IPS DF 6.9 (cell line): Measurements from ENCODE around the gene NR2C2.

Experiments used
- DNase-seq: peaks from one replicate; pipeline ENCODE4 v3.0.0-alpha.2; 2013; ENCODE audit warnings: low read depth, low spot score
- H3K27ac ChIP-seq: one replicate; pipeline ENCODE4 v1.5.1; 2013; ENCODE audit warnings: low read length, control low read depth
- H3K27me3 ChIP-seq: 2 replicates; pipeline ENCODE4 v1.6.1; 2013; ENCODE audit warnings: mild to moderate bottlenecking, low read length; ENCODE audit not compliant: control insufficient read depth, insufficient read depth
- H3K36me3 ChIP-seq: 2 replicates; pipeline ENCODE4 v1.6.1; 2013; ENCODE audit warnings: low read length; ENCODE audit not compliant: control insufficient read depth, insufficient read depth
- H3K4me1 ChIP-seq: 2 replicates; pipeline ENCODE4 v1.6.1; 2013; ENCODE audit warnings: low read length; ENCODE audit not compliant: control insufficient read depth, insufficient read depth
- H3K4me3 ChIP-seq: 2 replicates; pipeline ENCODE4 v1.5.1; 2013; ENCODE audit warnings: mild to moderate bottlenecking, low read length
- H3K9me3 ChIP-seq: 2 replicates; pipeline ENCODE4 v1.6.1; 2013; ENCODE audit warnings: low read length, inconsistent platforms; ENCODE audit not compliant: control insufficient read depth, insufficient read depth
- WGBS: extraction: QIAGEN DNeasy Blood & Tissue Kit; methylation state at CpG from one replicate; pipeline ENCODE4 v1.1.7; 2013; ENCODE audit warnings: mixed read lengths, missing lambda C conversion rate; ENCODE audit not compliant: insufficient read length, insufficient coverage; 5-methylcytosine and 5-hydroxymethylcytosine counted together

Gene NR2C2

GRCh38 chr3:14957925-14958324 is 10.5 kb downstream of the NR2C2 start:
- Histone ChIP-seq H3K9me3 (no peaks in the 10 kb centered on the region), H3K27ac (no peak overlapping the region), H3K4me1 (no peaks in the 10 kb centered on the region), H3K27me3 (no peaks in the 10 kb centered on the region), H3K36me3 (no peaks in the 10 kb centered on the region), H3K4me3 (no peak overlapping the region)
- no peak for DNase-seq
- WGBS, result no CpG with 5 or more reads among the region's 1 CpG

DNA sequence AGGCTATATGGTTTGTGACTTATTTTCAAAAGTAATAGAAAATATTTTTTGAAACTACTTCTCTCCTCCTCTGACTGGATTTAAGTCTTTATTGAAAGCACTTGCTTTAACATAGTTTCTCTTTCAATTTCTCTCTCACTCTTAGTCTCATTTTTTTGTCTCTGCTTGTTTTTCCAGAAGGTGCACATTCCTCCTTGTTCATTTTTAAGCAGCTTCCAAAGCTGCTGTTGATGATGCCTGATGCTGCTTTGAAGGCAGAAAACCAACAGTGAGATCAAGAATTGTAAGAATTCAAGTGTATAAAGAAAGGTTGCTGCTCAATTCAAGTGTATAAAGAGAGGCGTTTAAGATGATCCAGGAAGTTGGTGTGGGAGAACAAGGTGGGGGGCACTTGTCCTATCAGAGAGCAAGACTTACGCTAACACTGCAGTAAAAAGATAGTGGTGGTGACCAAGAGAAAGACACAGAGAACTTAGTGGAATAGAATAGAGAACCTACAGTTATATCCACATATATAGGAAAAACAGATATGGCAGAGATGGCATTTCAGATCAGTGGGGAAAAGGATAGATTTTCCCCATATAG is 12.1 kb downstream of the NR2C2 start:
- Histone ChIP-seq H3K27ac (no peak overlapping the region), H3K27me3 (no peaks in the 10 kb centered on the region), H3K4me3 (no peak overlapping the region), H3K36me3 (no peaks in the 10 kb centered on the region), H3K9me3 (no peaks in the 10 kb centered on the region), H3K4me1 (no peaks in the 10 kb centered on the region)
- DNase-seq, result no peak
- WGBS, result no CpG with 5 or more reads among the region's 2 CpGs

GRCh38 chr3:14962762-14963161 is 15.4 kb downstream of the NR2C2 start:
- Histone ChIP-seq H3K4me1 (no peaks in the 10 kb centered on the region), H3K27ac (no peak overlapping the region), H3K27me3 (no peaks in the 10 kb centered on the region), H3K4me3 (no peak overlapping the region), H3K9me3 (no peaks in the 10 kb centered on the region), H3K36me3 (no peaks in the 10 kb centered on the region)
- WGBS, result no CpG with 5 or more reads among the region's 5 CpGs
- no peak for DNase-seq

DNA sequence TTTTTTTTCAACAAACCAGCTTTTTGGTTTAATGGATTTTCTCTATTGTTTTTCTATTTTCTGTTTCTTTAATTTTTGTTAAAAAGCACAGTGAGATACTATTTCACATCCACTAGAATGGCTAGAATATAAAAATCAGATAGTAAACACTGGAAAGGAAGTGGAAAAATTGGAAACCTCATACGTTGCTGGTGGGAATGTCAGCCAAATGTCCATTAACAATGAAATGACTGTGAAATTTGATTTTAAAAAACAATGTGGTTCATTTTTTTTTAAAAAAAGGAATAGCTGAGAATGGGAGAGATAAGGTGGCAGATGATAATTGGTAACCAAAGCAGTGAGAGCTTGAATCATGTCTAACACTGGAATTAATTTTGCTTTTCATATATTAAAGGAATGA is 19.9 kb downstream of the NR2C2 start:
- DNase-seq, result no peak
- Histone ChIP-seq H3K4me3 (no peak overlapping the region), H3K9me3 (no peaks in the 10 kb centered on the region), H3K4me1 (no peaks in the 10 kb centered on the region), H3K27me3 (no peaks in the 10 kb centered on the region), H3K36me3 (no peaks in the 10 kb centered on the region), H3K27ac (no peak overlapping the region)
- no CpG with 5 or more reads among the region's 1 CpG for WGBS

GRCh38 chr3:14969671-14970070 is 22.3 kb downstream of the NR2C2 start:
- Histone ChIP-seq H3K36me3 (no peaks in the 10 kb centered on the region), H3K9me3 (no peaks in the 10 kb centered on the region), H3K4me3 (no peak overlapping the region), H3K27ac (no peak overlapping the region), H3K27me3 (no peaks in the 10 kb centered on the region), H3K4me1 (no peaks in the 10 kb centered on the region)
- no CpG with 5 or more reads among the region's 1 CpG for WGBS
- no peak for DNase-seq

- no peaks in the 10 kb centered on the region for H3K4me1 ChIP-seq
- H3K27me3 ChIP-seq, result no peaks in the 10 kb centered on the region
- no peak overlapping the region for H3K4me3 ChIP-seq
- no peaks in the 10 kb centered on the region for H3K9me3 ChIP-seq
- no peak overlapping the region for H3K27ac ChIP-seq
- no peaks in the 10 kb centered on the region for H3K36me3 ChIP-seq
- WGBS, result no CpG with 5 or more reads among the region's 1 CpG
- DNase-seq, result no peak
These were observed 28.9 kb downstream of the NR2C2 start for GRCh38 chr3:14976317-14976716.

DNA sequence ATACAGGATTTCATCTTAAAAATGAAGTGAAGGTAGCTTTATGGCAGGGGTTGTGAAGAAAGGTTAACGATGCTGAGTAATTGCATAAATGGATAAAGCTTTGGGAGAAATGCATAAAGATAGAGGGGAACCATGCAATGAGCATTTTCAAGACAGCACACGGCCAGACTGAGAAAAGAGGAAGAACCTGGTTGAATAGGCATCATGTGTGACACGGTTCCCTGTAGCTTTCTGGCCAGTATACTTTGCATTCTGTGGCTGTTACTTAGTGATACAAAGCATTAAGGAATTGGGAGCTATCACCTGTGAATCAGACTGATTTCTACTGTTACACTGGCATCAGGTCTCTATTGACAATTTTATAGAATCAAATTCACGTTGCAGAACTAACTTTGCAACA is 33.3 kb downstream of the NR2C2 start:
- Histone ChIP-seq H3K9me3 (no peaks in the 10 kb centered on the region), H3K36me3 (no peaks in the 10 kb centered on the region), H3K4me3 (no peak overlapping the region), H3K4me1 (no peaks in the 10 kb centered on the region), H3K27me3 (no peaks in the 10 kb centered on the region), H3K27ac (no peak overlapping the region)
- no peak for DNase-seq
- WGBS, result no CpG with 5 or more reads among the region's 4 CpGs

- no CpG with 5 or more reads among the region's 3 CpGs for WGBS
These were observed 37.3 kb downstream of the NR2C2 start for GRCh38 chr3:14984581-14985113.

GRCh38 chr3:14988988-14989394 is 41.6 kb downstream of the NR2C2 start:
- no CpG with 5 or more reads among the region's 3 CpGs for WGBS
- no peak overlapping the region for H3K27ac ChIP-seq
- no peaks in the 10 kb centered on the region for H3K27me3 ChIP-seq
- H3K36me3 ChIP-seq, result no peaks in the 10 kb centered on the region; the same call in 1 of the 2 replicates
- no peaks in the 10 kb centered on the region for H3K4me1 ChIP-seq
- DNase-seq, result peak; percentile 25
- H3K4me3 ChIP-seq, result no peak overlapping the region
- H3K9me3 ChIP-seq, result no peaks in the 10 kb centered on the region

More at GRCh38 chr3:14984581-14985113, 37.3 kb downstream of the NR2C2 start:
- no peaks in the 10 kb centered on the region for H3K9me3 ChIP-seq
- H3K4me3 ChIP-seq, result no peak overlapping the region
- DNase-seq, result no peak
- no peaks in the 10 kb centered on the region for H3K27me3 ChIP-seq
- no peaks in the 10 kb centered on the region for H3K36me3 ChIP-seq
- H3K27ac ChIP-seq, result no peak overlapping the region
- no peaks in the 10 kb centered on the region for H3K4me1 ChIP-seq

- peak; percentile 18 for DNase-seq
- Histone ChIP-seq H3K4me3 (no peak overlapping the region), H3K9me3 (no peaks in the 10 kb centered on the region), H3K27me3 (no peaks in the 10 kb centered on the region), H3K4me1 (no peaks in the 10 kb centered on the region), H3K27ac (no peak overlapping the region), H3K36me3 (no peaks in the 10 kb centered on the region; the same call in 1 of the 2 replicates)
- WGBS, result no CpG with 5 or more reads among the region's 3 CpGs
These were observed 42.8 kb downstream of the NR2C2 start for GRCh38 chr3:14989943-14990779.
